Measurements from ENCODE around the gene ACTRT2. TPM values are rescaled to one million over a fixed set of nuclear protein-coding genes. Genes with fewer than 3 reads are reported as not detected.

ACTRT2 gene
- total and polyA plus RNA-seq, 2 of the 8 experiments (the other 6 are each of a cell fraction or from before 2014, with no cell fraction given), result not detected

- no peak for TF ChIP-seq TBP (IDR thresholded peaks at IDR 0.05; ENCODE audit: low read depth, low read length)
These were observed 5.5 kb upstream of the ACTRT2 start (continued) for GRCh38 chr1:3015744-3016143.

All from H1 (cell line).